OCI-M2 (cell line): ENCODE measurements around the gene PLCXD1.

Experiments
- DNase-seq: peaks from one replicate; lab custom pipeline; 2025; ENCODE audit not compliant: unreplicated experiment; lab: John Stamatoyannopoulos, UW

Gene PLCXD1

GRCh38 chrX:333611-334311, 52.6 kb downstream of the PLCXD1 start:
- DNase-seq = no peak

- DNase-seq = no peak
Measured at GRCh38 chrX:334331-334891, 53.2 kb downstream of the PLCXD1 start.

GRCh38 chrX:334971-335757, 54.0 kb downstream of the PLCXD1 start:
- DNase-seq = no peak

- no peak for DNase-seq
Measured at GRCh38 chrX:335758-336155, 54.6 kb downstream of the PLCXD1 start.

GRCh38 chrX:336227-336626, 55.0 kb downstream of the PLCXD1 start:
- no peak for DNase-seq

GRCh38 chrX:337331-337831, 56.2 kb downstream of the PLCXD1 start:
- DNase-seq = no peak

GRCh38 chrX:338281-338835, 57.2 kb downstream of the PLCXD1 start:
- DNase-seq = no peak

GRCh38 chrX:338836-339400, 57.7 kb downstream of the PLCXD1 start:
- no peak for DNase-seq

GRCh38 chrX:340121-340520, 58.9 kb downstream of the PLCXD1 start:
- DNase-seq = no peak

- DNase-seq = no peak
Measured at GRCh38 chrX:340641-341423, 59.7 kb downstream of the PLCXD1 start.

- no peak for DNase-seq
Measured at GRCh38 chrX:341541-342101, 60.4 kb downstream of the PLCXD1 start.

- DNase-seq = no peak
Measured at GRCh38 chrX:344371-344901, 63.3 kb downstream of the PLCXD1 start.

- no peak for DNase-seq
Measured at GRCh38 chrX:345020-345925, 64.1 kb downstream of the PLCXD1 start.

GRCh38 chrX:346034-346813, 65.0 kb downstream of the PLCXD1 start:
- DNase-seq = no peak

- no peak for DNase-seq
Measured at GRCh38 chrX:347351-348117, 66.4 kb downstream of the PLCXD1 start.

- DNase-seq = no peak
Measured at GRCh38 chrX:348461-349117, 67.4 kb downstream of the PLCXD1 start.

GRCh38 chrX:349196-349595, 68.0 kb downstream of the PLCXD1 start:
- no peak for DNase-seq
